ENCODE results near the gene VPS35. TPM values are rescaled to one million over a fixed set of nuclear protein-coding genes. Genes with fewer than 3 reads are reported as not detected.
A peak's percentile ranks its signal among the peaks of the same experiment; 100 is the strongest.
"Not testable (repeated sequence)": the region's sequence is repeated elsewhere in the genome, so short reads cannot be mapped to it uniquely, and the experiment has no call there.

Gene VPS35
- total RNA-seq, 1 donor from 2014 or later = 167 TPM

GRCh38 chr16:46650254-46650623, 38.7 kb downstream of the VPS35 start:
- DNase-seq = no peak

GRCh38 chr16:46649588-46650253, 39.3 kb downstream of the VPS35 start:
- no peak for DNase-seq

- DNase-seq = no peak
Measured at GRCh38 chr16:46648656-46649055, 40.3 kb downstream of the VPS35 start.

- DNase-seq = no peak
Measured at GRCh38 chr16:46638947-46639925, 49.7 kb downstream of the VPS35 start.

- no peak for DNase-seq
Measured at GRCh38 chr16:46632778-46633733, 55.9 kb downstream of the VPS35 start.

GRCh38 chr16:46629331-46630219, 59.4 kb downstream of the VPS35 start:
- DNase-seq = peak; percentile 59

- no peak for DNase-seq
Measured at GRCh38 chr16:46627746-46628145, 61.2 kb downstream of the VPS35 start.

- DNase-seq = not testable (repeated sequence)
Measured at GRCh38 chr16:46626681-46627080, 62.3 kb downstream of the VPS35 start.

GRCh38 chr16:46624862-46625261, 64.1 kb downstream of the VPS35 start:
- DNase-seq = not testable (repeated sequence)

GRCh38 chr16:46623707-46624106, 65.3 kb downstream of the VPS35 start:
- not testable (repeated sequence) for DNase-seq

- DNase-seq = not testable (repeated sequence)
Measured at GRCh38 chr16:46623246-46623645, 65.7 kb downstream of the VPS35 start.

- no peak for DNase-seq
Measured at GRCh38 chr16:46621934-46622676, 66.9 kb downstream of the VPS35 start.

- peak; percentile 93 for DNase-seq
Measured at GRCh38 chr16:46621006-46621933, 67.7 kb downstream of the VPS35 start, which contains the start of gene SHCBP1. Gene SHCBP1 (minus strand): TSS chr16:46621379. CDS start chr16:46621359, 20 bp downstream.

GRCh38 chr16:46620266-46621005, 68.5 kb downstream of the VPS35 start:
- peak; percentile 38 for DNase-seq

- DNase-seq = no peak
Measured at GRCh38 chr16:46618516-46618915, 70.5 kb downstream of the VPS35 start.

GRCh38 chr16:46614006-46614405, 75.0 kb downstream of the VPS35 start:
- DNase-seq = no peak

GRCh38 chr16:46613352-46613751, 75.6 kb downstream of the VPS35 start:
- no peak for DNase-seq

GRCh38 chr16:46612121-46612520, 76.9 kb downstream of the VPS35 start:
- DNase-seq = no peak

GRCh38 chr16:46607529-46607928, 81.4 kb downstream of the VPS35 start:
- DNase-seq = peak; percentile 81

Measured in dermis blood vessel endothelial cell (primary cell).